ENCODE results near the gene NPAS3.

- TF ChIP-seq, protein P1, sequence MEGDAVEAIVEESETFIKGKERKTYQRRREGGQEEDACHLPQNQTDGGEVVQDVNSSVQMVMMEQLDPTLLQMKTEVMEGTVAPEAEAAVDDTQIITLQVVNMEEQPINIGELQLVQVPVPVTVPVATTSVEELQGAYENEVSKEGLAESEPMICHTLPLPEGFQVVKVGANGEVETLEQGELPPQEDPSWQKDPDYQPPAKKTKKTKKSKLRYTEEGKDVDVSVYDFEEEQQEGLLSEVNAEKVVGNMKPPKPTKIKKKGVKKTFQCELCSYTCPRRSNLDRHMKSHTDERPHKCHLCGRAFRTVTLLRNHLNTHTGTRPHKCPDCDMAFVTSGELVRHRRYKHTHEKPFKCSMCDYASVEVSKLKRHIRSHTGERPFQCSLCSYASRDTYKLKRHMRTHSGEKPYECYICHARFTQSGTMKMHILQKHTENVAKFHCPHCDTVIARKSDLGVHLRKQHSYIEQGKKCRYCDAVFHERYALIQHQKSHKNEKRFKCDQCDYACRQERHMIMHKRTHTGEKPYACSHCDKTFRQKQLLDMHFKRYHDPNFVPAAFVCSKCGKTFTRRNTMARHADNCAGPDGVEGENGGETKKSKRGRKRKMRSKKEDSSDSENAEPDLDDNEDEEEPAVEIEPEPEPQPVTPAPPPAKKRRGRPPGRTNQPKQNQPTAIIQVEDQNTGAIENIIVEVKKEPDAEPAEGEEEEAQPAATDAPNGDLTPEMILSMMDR (IDR thresholded peaks at IDR 0.05; ENCODE audit: low read depth, low read length, missing input control) = no peak
- TF ChIP-seq MAX (IDR thresholded peaks at IDR 0.05) = no peak
- TF ChIP-seq TAF1 (conservative IDR thresholded peaks at IDR 0.05) = no peak
Observed at GRCh38 chr14:33676135-33676566, 737.5 kb downstream of the NPAS3 start.

Data from liver (tissue), 3 donors.